HG02588 (cell line): ENCODE measurements around the gene IRX6.

ENCODE experiments used
- ATAC-seq: cut with Tn5 transposase; IDR thresholded peaks from one replicate; pipeline ENCODE4 v1.9.1; 2021; ENCODE audit warnings: mild to moderate bottlenecking, moderate library complexity; ENCODE audit not compliant: unreplicated experiment

The IRX6 gene

DNA sequence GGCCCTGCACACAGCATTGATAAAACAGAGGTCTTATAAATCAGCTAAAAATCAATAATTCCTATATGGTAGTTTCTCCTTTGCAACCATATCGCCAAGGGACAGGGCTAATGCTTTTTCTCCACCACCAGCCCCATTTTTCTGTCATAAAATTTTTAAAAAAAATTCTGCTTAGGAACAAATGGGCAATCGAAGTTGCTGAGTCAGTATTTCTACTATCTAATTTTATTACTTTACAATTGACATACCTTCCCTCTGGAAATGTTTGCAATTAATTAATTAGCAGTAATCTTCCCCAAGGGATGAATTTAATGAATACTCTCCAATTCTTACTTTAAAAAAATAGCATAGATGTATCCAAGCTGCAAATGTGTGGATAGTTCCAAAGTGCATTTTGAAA, 1.7 kb upstream of the IRX6 start:
- ATAC-seq: no peak

DNA sequence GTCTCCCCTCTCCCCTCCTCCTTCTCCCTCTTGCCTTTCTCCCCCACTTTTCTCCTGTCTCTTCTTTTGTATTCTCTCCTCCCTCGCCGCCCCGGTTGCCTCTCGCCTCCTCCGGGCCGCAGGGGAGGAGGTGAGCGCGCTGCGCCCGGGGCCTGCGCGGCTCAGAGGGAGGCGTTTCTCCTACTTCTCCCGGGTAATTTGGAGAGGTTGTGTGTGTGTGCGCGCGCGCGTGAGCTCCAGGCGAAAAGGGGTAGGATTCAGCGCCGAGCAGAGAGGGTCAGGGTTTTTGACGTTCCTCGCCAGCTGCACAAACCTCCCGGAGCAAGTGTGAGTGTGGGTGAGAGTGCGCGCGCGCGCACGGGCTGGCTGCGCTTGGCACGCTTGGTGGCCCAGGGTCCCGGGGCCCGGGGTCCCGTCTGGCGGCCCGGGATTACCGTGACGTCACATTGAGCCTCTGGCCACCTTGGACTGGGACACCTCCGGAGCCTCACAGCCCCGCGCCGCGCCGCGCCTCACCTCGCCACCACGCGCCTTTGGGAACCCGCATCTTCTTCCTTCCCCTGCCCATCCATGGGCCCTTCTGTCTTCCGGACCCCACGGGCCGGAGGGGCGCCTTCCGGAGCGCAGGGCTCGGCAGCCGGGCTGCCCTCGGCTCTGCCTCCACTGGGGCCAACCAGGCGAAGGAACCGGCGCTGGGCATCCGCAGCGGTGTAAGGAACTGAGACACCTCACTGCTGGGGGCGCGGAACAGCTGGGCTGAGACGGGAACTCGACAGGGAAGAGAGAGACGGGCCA, 479 bp downstream of the IRX6 start:
- ATAC-seq: no peak

DNA sequence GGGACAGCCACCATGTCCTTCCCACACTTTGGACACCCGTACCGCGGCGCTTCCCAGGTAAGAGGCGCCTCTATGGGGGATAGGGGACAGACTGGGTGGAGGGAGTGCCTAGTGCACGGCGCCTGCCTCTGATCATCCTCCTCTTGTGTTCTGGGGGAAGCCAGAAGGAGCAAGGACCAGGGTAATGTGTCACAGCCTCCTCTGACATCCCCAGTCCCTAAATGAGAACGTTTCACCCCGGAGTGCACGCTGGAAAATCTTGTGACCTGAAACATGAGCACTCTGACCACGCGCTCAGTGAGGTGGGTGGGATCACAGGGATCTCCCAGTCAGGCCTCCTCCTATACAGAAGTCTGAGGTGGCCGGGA, 1.1 kb downstream of the IRX6 start:
- no peak for ATAC-seq

DNA sequence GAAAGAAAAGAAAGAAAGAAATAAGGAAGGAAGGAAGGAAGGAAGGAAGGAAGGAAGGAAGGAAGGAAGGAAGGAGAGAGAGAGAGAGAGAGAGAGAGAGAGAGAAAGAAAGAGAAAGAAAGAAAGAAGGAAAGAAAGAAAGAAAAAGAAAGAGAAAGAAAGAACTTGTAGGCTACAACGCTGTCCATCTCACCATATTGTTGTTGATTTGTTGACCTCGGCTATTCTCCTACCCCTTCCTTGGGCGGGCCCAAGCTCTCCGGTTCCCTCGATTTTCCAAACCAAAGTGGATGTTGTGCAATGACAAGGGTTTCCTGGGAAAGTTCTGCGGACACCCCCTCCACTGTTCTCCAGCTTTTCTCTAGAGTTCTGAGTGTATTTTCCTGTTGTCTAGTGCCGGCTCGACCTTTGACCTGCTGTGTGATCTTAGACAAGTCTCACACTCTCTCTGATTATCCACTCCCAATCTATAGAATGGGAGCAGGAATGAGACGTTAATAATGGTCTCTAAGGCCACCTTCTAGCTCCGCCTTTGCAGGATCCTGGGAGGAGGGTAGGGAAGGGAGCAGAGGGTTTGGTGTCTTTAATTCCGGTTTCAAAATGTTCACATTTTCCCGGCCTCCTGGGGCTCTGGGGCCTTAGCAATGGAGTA, 1.6 kb downstream of the IRX6 start:
- no peak for ATAC-seq

DNA sequence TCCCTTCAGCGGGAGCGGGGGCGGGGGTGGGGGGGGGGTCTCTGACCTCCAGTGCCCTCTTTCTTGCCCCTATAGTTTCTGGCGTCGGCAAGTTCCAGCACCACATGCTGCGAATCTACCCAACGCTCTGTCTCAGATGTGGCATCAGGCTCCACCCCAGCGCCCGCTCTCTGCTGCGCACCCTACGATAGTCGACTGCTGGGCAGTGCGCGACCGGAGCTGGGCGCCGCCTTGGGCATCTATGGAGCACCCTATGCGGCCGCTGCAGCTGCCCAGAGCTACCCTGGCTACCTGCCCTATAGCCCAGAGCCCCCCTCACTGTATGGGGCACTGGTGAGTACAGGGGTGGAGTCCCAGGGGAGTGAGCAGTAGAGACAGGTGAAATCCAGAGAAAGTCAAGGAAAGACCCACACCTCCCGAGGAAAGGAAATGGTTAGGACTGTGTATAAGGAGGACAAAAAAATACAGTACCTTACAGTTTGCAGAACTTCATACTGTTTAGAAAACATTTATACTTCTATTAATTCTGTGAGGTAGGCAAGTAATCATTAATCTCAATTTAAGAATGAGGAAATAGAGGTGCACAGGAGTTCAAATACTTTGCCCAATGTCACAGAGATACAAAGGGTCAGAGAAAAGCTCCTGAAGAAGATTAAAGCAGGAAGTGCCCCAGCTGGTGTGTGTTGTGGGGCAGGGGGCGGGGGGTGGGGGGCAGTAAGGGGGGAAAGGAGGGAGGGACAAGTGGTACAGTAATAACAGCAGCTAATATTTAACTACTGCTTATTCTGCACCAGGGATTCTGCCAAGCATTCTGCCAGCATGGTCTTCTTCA, 2.5 kb downstream of the IRX6 start:
- ATAC-seq: no peak

DNA sequence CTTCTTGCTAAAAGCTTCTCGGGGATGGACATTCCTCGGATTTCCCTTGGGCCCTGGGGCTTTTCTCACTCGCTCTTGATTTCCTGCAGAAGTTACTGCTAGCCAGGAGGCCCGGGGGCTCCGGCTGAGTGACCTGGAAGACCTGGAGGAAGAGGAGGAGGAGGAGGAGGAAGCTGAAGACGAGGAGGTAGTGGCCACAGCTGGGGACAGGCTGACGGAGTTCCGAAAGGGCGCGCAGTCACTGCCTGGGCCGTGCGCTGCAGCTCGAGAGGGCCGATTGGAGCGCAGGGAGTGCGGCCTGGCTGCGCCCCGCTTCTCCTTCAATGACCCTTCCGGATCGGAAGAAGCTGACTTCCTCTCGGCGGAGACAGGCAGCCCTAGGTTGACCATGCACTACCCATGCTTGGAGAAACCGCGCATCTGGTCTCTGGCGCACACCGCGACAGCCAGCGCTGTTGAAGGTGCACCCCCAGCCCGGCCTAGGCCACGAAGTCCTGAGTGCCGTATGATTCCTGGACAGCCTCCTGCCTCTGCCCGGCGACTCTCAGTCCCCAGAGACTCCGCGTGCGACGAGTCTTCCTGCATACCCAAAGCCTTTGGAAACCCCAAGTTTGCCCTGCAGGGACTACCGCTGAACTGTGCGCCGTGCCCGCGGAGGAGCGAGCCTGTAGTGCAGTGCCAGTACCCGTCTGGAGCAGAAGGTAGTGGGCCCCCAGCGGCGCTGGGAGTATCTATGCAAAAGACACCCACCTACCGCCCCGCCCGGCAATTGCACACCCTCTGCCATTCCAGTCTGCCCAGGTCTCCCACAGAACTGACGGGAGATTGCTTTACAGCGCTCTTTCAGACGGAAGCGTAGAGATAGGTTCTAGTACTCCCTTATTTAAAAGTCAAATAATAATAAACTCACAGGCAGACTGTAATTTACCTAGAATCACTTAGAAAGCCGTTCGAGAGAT, 4.9 kb downstream of the IRX6 start:
- ATAC-seq: no peak

DNA sequence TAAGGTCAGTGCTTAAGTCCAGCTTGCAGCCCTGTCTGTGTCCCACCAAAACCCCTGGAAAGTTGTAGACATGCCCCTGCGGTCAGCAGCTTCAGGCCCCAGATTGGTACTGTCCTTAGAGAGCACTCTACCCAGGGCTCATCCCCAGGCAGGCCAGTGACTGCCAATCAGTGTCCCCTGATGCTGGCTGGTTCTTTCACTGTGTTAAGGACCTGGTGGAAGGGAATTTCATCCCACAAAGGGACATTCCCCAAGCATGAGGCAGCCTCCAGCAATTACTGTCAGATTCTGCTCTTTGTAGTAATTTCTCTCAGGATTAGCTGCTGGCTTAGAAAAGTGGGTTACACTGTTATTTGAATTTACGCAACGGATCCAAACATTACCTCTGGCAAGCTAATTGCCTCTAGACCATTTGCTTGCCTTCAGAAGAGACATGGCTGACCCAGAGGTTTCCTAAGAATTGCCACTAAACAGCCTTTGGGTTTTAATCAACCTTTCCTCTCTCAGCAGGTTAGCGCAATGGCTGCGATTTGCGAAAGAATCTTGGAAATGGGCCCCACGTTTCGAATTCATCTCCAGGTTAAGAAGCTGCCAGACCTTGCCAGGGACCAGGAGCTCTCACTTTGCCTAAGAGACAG, 5.9 kb downstream of the IRX6 start:
- ATAC-seq: no peak

DNA sequence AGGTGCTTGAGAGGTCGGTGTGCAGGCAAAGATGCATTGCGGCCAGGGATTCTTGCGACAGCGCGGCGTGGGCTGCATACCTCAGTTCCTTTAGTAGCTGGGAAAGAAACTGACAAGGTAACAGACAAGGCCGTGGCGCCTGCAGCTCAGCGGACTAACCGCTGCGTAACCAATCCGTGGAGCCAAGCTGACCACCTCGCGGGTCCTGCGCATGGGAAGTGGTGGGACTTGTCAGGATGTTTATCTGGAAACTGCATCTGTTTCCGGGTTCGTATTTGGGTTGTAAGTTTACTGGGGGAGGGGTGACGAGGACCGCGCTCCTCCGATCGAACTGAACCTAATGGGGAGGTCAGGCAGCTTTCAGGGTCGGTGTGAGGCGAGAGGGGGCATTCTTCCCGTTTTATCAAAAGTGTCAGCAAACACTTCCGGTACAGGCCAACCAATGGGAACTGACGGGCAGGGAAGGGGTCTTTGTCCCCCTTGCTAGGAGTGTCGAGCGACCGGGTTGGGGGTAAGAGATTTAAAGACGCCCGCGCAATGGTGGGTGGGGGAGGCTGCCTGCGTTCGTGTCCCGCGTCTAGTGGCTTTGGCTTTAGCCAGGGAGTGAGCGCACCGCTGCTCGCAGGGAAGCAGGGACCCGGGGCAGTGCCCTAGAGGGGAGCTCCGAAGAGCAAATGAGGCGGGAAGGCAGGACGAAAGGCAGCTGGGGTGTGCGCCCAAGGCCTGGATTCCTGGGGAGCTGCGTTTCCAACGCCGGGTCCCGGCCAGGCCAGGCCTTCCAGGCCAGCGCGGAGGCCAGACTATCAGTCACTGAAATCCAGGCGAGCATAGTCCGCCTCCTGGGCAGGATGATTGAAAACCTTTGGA, 7.0 kb downstream of the IRX6 start:
- no peak for ATAC-seq

DNA sequence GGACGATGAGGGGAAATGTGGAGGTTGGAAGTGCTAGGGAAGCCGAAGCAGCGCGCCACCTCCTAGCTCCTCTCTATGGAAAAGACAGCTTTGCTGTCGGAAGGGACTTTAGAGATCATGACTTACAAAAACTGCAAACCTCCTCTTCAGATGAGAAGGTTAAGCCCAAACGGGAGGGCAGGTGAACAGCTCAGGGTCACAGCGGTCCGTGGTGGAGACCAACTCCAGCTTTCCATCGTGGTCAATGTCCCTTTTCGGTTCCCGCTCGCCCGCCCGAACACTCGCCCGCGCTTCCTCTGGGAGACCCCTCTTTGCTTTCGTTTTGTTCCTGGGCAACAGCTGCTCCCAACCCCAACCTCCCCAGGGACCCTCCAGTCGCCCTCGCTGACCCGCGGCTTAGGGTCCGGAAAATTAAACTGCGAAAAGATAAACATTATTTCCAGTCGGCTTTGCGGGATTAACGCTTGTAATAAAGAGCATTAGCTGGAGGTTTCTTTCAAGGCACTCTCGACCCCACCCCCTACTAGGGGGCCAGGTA, 7.7 kb downstream of the IRX6 start:
- no peak for ATAC-seq

DNA sequence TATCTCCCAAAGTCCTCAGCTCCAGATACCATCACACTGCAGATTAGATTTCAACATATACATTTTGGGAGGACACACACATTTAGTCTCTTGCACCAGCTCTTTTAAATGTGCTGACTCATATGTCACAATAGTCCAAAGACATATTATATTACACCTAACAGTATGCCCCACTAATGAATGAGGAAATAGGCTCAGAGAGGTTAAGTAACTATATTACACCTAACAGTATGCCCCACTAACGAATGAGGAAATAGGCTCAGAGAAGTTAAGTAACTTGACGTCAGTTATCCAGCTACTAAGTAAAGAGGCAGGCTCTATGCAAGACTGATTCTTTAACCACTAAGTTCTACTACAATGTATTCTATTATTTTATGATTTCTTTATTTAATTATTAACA, 9.7 kb downstream of the IRX6 start:
- no peak for ATAC-seq

DNA sequence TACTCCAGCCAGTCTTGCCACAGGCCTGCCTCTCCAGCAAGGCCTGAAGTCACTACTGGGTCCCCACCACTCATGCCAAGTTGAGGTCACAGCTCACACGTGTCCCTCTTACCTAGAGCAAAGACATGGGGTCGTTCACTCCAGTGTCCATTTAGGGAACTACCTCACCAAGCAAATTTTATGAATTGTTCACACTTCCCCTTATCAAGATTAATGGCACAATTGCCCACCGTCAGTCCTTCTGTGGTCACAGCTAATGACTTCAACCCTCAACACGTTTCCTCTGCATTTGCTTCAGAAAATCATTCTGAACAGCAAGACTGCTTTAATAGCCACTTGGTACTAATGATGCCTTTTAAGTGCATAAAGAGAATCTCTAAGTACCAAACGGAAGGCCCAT, 14.6 kb downstream of the IRX6 start:
- no peak for ATAC-seq

DNA sequence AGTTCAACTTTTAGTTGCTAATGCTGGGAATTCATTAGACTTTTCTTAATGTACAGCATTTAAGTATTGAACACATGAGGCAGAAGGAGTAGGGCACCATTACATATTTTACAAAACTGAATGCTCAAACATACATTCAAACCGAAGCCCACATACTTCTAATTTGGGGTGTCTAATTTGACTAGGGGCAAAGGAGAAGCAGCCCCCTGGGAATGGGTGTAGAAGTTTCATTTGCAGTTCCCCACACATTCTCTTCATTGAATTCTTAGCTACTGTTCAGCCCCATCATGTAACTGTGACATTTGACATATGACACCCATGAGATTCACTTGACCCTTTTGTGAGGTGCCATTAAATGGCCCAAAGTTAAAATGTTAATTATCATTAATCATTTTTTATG, 16.4 kb downstream of the IRX6 start:
- no peak for ATAC-seq

DNA sequence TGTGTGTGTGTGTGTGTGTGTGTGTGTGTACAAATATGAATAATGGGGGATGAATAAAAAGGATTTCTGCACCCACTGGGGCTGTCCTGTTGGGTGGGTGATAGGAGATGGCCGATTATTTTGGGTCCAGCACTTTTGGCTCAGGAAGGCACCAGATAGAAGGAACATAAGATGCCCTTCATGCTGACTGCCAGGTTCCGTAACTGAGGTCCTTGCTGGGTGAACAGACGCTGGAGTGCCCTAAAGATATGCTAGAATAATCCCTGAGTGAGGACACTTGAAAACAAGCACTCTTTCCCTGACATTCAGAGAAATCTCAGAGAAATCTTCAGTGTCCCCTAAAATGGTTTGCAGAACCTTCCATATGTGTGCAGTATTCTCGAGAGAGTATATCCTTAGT, 17.7 kb downstream of the IRX6 start:
- no peak for ATAC-seq

DNA sequence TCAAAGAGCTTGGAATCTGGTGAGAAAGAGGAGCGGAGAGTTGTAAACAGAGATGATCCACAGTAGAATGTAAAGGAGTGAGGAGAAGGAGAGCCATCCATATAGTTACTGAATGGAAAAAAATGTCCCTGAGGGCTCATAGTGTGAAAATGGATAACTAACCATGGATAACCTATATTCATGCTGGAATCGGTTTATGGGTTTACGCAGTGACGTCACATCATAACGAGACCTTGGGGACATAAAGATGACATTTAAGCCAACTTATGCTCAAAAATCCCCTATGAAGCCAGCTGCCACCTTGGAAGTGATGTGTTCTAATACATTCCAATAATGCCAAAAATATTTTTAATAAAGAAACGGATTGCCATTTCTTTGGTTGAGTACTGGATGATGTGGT, 22.5 kb downstream of the IRX6 start:
- no peak for ATAC-seq

DNA sequence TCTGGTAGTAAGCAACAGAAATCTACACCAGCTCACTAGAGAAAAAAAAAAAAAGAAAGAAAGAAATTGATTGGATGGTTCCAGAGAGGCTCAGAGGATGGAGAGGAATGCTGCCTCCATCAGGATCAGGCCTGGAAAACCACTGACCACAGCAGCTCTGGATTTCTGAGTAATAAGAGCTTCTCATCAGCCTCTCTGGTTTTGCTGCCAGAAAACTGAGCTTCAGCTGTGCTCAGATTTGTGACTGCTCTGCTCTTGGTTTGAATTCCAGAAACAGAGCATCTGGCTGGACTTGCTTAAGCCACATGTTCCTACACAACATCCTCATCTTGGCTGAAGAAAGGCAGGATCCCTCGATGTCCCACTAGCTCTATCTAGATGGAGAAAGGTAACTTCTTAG, 25.9 kb downstream of the IRX6 start:
- ATAC-seq: no peak

DNA sequence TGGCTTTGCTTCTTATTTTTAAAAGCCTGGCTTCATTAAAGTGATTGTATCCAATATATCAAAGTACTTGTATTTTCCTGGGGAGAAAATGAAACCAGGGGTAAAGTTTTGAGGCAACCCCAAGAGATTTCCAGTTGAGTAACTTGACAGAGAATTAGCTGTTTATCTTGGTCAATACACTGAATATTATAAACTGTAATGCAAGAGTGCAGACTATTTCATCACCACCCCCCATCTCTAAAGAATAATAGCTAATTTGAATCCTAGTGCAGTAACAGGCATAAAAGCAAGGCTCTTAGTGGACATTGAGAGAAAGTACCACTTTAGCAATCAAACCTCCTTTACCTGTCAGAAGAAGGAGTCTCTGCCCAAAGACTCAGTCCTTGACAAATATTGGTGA, 27.0 kb downstream of the IRX6 start:
- no peak for ATAC-seq

DNA sequence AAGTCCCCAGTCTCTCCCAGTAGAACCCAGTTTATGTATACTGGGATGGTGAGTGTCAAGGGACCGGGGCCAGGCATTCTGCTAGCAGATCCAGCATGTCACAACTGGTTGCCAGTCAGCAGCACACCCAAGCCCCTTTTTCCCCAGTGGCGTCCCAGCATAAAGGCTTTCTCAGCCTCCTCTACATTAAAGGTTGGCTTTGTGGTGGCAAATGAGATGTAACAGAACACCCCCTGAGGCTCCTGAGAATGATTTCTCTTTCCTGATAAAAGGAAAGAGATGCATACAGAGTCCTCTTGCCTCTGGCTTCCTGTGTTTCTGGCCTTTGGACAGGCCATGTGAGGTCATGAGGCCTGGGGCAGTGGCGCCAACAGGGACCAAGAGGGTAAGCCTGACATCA, 27.9 kb downstream of the IRX6 start:
- no peak for ATAC-seq

DNA sequence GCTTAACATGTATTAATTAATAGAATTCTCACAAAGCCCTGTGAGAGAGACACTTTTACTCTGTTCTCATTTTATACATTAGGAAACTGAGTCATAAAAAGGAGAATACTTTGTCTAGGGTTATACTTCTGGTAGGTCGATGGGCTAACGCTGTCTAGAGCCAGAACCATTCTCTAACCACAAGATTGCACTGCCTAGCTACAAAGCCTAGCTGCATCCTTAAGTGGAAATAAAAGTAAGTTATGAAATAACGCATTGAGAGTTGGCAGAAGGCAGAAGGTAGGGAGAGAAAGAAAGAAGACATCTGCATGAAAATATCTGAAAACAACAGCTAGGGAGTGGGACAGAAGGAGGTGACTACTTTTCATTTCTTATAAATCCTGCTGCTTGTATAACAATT, 33.2 kb downstream of the IRX6 start:
- ATAC-seq: no peak

DNA sequence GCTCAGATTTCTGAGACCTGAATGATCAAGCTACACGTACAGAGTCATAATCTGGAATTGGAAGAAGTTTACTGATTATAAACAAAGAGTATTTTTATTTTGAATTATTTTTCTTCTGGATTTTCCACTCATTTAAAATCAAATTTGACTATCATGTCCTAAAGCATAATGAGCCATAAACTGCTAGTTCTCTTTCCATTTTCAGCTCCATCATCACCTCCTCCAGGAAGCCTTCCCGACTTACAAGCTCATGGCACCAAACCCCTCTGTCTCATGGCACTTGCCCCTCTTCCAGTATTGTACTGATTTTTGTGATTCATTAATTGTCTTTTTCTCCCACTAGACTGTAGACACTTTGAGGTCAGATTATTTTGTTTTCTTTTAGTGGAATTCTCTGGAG, 35.9 kb downstream of the IRX6 start:
- ATAC-seq: no peak
